ENCODE results near the gene AMOT.

DNA sequence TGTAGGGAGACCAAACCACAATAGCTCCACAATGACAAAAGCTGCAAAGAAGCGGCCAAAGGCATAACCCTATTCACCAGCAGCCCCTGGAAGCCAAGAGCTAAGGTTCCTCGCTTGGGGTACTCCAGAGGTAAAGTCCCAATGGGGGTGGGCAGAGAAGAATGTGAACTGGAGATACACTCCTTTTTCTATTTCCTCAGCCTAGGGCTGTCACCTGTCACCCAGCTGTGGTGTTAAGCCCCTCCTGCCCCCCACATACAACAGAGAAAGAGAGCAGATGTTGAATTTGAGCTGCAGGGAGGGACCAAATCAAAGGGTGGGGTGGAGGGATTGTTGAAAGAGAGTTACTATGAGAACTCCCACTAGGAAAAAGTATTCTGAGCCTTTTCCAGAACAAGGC is 26.1 kb downstream of the AMOT start:
- TF ChIP-seq SP1 (IDR thresholded peaks at IDR 0.05) (no peak), EGR1 (IDR thresholded peaks at IDR 0.05; ENCODE audit: low read depth in 2 of 2) (no peak), RAD21 (IDR thresholded peaks at IDR 0.05) (no peak), HNF4A (conservative IDR thresholded peaks at IDR 0.05) (no peak), YY1 (IDR thresholded peaks at IDR 0.05) (no peak), RXRA (IDR thresholded peaks at IDR 0.05) (no peak)
- TF ChIP-seq, protein P1, sequence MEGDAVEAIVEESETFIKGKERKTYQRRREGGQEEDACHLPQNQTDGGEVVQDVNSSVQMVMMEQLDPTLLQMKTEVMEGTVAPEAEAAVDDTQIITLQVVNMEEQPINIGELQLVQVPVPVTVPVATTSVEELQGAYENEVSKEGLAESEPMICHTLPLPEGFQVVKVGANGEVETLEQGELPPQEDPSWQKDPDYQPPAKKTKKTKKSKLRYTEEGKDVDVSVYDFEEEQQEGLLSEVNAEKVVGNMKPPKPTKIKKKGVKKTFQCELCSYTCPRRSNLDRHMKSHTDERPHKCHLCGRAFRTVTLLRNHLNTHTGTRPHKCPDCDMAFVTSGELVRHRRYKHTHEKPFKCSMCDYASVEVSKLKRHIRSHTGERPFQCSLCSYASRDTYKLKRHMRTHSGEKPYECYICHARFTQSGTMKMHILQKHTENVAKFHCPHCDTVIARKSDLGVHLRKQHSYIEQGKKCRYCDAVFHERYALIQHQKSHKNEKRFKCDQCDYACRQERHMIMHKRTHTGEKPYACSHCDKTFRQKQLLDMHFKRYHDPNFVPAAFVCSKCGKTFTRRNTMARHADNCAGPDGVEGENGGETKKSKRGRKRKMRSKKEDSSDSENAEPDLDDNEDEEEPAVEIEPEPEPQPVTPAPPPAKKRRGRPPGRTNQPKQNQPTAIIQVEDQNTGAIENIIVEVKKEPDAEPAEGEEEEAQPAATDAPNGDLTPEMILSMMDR (IDR thresholded peaks at IDR 0.05; ENCODE audit: low read depth, low read length, missing input control), result no peak
- TF ChIP-seq, protein P2, sequence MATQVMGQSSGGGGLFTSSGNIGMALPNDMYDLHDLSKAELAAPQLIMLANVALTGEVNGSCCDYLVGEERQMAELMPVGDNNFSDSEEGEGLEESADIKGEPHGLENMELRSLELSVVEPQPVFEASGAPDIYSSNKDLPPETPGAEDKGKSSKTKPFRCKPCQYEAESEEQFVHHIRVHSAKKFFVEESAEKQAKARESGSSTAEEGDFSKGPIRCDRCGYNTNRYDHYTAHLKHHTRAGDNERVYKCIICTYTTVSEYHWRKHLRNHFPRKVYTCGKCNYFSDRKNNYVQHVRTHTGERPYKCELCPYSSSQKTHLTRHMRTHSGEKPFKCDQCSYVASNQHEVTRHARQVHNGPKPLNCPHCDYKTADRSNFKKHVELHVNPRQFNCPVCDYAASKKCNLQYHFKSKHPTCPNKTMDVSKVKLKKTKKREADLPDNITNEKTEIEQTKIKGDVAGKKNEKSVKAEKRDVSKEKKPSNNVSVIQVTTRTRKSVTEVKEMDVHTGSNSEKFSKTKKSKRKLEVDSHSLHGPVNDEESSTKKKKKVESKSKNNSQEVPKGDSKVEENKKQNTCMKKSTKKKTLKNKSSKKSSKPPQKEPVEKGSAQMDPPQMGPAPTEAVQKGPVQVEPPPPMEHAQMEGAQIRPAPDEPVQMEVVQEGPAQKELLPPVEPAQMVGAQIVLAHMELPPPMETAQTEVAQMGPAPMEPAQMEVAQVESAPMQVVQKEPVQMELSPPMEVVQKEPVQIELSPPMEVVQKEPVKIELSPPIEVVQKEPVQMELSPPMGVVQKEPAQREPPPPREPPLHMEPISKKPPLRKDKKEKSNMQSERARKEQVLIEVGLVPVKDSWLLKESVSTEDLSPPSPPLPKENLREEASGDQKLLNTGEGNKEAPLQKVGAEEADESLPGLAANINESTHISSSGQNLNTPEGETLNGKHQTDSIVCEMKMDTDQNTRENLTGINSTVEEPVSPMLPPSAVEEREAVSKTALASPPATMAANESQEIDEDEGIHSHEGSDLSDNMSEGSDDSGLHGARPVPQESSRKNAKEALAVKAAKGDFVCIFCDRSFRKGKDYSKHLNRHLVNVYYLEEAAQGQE (IDR thresholded peaks at IDR 0.05), result no peak

Data from liver (tissue), 3 donors.